GM10248 (cell line): ENCODE measurements around the gene HBA2.
A peak's percentile ranks its signal among the peaks of the same experiment; 100 is the strongest.
"Not testable (repeated sequence)": the region's sequence is repeated elsewhere in the genome, so short reads cannot be mapped to it uniquely, and the experiment has no call there.

ENCODE experiments used
- CTCF ChIA-PET: fragments of 300-600 bp; sonication (Branson Sonifier 250); formaldehyde crosslinking; extraction: SDS; loops from one replicate; lab custom pipeline; 2021; ENCODE audit warnings: antibody characterized with exemption; lab: Yijun Ruan, JAX
- POLR2A ChIA-PET: fragments of 350-650 bp; sonication (Branson Sonifier 250); formaldehyde crosslinking; extraction: SDS; loops from one replicate; lab custom pipeline; 2020; ENCODE audit warnings: antibody characterized with exemption; lab: Yijun Ruan, JAX
- DNase-seq: peaks from one replicate; pipeline ENCODE4 v3.0.0; 2012; ENCODE audit errors: extremely low spot score
- TF ChIP-seq, protein P1 (sequence below): IDR thresholded peaks from 2 replicates; pipeline ENCODE4 v1.5.1; 2012; ENCODE audit warnings: mild to moderate bottlenecking, low read depth; ENCODE audit errors: extremely low read depth, missing control alignments, control extremely low read depth

Gene HBA2

DNA sequence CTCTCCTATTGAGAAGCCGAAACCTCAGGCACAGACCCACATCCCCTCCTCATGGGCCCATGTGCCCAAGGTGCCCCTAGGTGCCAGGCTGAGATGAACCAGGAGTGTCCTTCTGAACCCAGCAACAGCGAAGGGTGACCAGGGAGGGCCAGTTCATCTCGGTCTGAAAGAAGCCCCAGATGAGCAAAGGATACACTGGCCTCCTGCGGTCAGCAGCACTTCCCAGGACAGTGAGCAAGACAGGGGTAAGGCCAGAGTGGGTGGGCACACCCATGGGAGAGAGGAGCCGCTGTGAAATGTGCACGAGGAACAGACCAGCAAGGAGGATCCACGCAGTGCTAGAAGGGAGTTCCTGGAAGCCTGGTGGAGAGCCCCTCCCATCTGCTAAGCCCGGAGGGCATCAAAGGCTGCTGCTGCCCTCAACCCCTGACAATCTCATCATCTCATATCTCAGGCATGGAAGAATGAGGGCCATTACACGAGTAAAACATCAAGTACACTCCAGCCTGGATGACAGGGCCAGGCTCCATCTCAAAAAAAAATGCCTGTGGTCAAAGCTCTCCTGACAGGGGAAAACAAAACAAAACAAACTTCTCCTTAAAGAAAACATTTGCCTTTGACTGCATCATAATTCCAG lies 23.5 kb upstream of the HBA2 start:
- ChIA-PET POLR2A (no interaction called here), CTCF (interaction anchor here (1.3 to 2.5 kb wide), 3 partner anchors 31 to 53 kb away, joined by 4 to 9 read pairs (median 7); no protein-coding TSS in a partner anchor)
- TF ChIP-seq, protein P1, sequence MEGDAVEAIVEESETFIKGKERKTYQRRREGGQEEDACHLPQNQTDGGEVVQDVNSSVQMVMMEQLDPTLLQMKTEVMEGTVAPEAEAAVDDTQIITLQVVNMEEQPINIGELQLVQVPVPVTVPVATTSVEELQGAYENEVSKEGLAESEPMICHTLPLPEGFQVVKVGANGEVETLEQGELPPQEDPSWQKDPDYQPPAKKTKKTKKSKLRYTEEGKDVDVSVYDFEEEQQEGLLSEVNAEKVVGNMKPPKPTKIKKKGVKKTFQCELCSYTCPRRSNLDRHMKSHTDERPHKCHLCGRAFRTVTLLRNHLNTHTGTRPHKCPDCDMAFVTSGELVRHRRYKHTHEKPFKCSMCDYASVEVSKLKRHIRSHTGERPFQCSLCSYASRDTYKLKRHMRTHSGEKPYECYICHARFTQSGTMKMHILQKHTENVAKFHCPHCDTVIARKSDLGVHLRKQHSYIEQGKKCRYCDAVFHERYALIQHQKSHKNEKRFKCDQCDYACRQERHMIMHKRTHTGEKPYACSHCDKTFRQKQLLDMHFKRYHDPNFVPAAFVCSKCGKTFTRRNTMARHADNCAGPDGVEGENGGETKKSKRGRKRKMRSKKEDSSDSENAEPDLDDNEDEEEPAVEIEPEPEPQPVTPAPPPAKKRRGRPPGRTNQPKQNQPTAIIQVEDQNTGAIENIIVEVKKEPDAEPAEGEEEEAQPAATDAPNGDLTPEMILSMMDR, result no peak
- no peak for DNase-seq

DNA sequence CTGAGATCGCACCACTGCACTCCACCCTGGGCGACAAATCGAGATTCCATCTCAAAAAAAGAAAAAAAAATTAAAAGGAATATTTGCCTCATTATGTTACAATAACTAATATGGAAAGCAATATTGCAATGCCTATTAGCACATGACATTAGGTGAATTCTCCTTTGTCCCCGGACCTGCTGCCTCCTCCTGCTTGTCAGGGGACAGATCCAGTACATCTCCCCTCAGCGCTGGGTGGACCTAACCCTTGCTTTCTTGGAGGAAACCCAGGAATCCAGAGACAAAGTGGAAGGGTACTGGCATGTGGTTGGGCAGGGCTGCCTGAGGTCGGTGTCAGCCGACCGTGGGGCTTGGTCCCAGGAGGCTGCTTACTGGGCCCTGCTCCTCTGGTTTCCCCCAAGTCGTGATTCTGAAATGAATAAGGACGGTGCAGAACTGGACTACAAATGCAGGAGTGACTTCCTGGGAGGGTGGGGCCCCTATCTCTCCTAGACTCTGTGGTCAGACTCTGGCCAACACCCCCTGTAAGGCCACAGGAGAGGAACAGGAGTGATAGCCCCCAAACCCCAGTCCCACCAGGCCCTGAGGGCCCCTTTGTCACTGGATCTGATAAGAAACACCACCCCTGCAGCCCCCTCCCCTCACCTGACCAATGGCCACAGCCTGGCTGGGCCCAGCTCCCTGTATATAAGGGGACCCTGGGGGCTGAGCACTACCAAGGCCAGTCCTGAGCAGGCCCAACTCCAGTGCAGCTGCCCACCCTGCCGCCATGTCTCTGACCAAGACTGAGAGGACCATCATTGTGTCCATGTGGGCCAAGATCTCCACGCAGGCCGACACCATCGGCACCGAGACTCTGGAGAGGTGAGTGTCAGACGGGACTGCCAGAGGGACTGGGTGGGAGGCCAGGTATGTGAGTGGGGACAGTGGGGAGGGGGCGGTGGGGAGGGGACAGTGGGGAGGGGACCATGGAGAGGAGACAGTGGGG lies 20.2 kb upstream of the HBA2 start, which contains the start of gene HBZ:
HBZ (plus strand) TSS at position 504 of the 988 bp plus-strand sequence; CDS start at position 770, 266 bp downstream.
- no peak for DNase-seq
- ChIA-PET CTCF (no interaction called here), POLR2A (no interaction called here)
- TF ChIP-seq, protein P1, result no peak

DNA sequence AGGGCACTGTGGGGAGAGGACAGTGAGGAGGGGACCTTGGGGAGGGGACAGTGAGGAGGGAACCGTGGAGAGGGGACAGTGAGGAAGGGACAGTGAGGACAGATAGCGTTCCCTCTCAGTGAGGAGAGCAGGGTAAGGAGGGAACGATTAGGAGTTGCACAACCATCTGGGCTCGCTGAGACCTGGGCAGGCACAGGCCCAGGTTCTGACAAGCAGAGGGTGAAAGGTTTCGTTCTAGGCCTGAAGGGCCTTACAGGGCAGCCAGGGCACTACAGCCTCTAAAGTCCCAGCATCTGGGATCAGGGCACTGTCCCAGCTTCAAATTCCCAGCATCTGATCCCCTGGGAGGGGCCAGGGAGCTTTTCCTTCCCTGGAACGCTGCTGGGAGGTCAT lies 19.6 kb upstream of the HBA2 start:
- CTCF ChIA-PET, DNase-seq, POLR2A ChIA-PET: not testable (repeated sequence)

DNA sequence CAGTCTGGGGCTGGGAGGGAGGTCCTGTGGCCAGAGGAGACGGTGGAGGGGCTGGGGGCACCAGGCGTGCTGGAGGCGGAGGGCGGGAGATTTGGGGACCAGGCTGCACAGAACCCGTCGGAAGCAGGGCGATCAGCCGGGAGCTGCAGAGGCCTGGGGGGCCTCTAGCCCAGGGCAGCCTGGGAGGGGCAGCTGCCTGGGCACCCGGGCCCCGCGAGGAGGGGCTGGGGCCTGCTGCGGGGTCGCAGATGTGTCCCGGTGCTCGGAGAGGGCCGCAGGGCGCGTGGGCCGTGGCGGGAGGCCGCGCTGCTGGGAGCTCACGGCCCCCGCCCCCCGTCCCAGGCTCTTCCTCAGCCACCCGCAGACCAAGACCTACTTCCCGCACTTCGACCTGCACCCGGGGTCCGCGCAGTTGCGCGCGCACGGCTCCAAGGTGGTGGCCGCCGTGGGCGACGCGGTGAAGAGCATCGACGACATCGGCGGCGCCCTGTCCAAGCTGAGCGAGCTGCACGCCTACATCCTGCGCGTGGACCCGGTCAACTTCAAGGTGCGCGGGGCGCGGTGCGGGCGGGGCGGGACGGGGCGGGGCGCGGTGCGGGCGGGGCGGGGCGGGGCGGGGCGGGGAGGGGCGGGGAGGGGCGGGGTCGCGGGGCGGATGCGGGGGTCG lies 19.0 kb upstream of the HBA2 start:
- CTCF ChIA-PET, POLR2A ChIA-PET, DNase-seq: not testable (repeated sequence)

DNA sequence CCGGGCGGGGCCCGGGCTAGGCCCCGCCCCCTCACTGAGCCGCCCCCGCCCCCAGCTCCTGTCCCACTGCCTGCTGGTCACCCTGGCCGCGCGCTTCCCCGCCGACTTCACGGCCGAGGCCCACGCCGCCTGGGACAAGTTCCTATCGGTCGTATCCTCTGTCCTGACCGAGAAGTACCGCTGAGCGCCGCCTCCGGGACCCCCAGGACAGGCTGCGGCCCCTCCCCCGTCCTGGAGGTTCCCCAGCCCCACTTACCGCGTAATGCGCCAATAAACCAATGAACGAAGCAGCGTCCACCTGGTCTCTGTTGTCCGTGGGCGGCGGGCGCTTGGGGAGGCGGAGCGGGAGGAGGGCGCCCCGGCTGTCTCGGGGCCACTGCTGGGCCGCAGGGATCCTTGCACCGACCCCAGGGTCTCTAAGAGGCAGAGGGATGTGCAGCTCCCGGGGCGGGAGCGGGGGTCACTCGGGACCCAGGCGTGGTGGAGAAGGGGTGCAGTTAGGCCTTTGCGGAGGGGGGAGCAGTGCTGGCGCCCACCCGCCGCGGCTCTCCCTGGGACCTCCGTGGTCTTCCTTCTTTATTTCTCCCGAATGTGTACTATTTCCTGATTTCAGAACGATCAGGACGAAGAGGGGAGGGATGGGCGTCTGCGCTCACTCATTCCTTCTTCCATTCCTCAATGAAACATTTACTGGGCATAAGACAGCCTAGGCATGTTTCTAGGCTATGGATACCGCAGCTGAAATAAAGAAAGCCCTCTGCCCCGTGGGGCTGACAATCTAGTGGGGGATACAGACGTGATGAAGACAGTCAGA lies 18.3 kb upstream of the HBA2 start:
- CTCF ChIA-PET, result no interaction called here
- peak; percentile 77 for DNase-seq
- TF ChIP-seq, protein P1, result no peak
- POLR2A ChIA-PET, result no interaction called here

DNA sequence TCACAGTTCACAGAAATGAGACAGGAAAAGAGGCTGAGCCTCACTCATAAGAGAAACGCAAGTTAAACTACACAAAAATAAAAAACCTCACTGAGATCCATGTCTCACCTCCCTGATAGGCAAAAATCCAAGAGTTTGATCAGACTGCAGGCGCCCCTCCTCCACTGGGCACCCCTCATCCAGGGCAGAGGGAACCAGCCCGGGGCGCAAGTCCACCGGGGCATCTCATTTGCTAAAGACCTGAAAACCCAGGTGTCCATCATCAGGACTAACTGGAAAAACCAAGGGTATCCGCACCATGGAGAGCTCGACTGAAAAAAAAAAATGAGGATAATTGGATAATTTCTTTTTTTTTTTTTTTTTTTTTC lies 17.7 kb upstream of the HBA2 start:
- DNase-seq, result no peak
- POLR2A ChIA-PET, result no interaction called here
- TF ChIP-seq, protein P1, result no peak
- CTCF ChIA-PET, result no interaction called here
